GM19467 (cell line): Measurements from ENCODE around the gene DCST2.
A peak's percentile ranks its signal among the peaks of the same experiment; 100 is the strongest.

Experiments used
- ATAC-seq: cut with Tn5 transposase; IDR thresholded peaks from one replicate; pipeline ENCODE4 v1.9.1; 2021; ENCODE audit warnings: mild to moderate bottlenecking, moderate library complexity; ENCODE audit not compliant: unreplicated experiment

Gene DCST2

GRCh38 chr1:155030243-155030795 lies 3.3 kb downstream of the DCST2 start:
- no peak for ATAC-seq

GRCh38 chr1:155029513-155030242 lies 3.9 kb downstream of the DCST2 start:
- ATAC-seq: no peak

GRCh38 chr1:155026588-155026987 lies 7.0 kb downstream of the DCST2 start:
- ATAC-seq: no peak

- no peak for ATAC-seq
Measured at GRCh38 chr1:155026154-155026553, 7.4 kb downstream of the DCST2 start.

- no peak for ATAC-seq
Measured at GRCh38 chr1:155024315-155024714, 9.3 kb downstream of the DCST2 start.

- ATAC-seq: no peak
Measured at GRCh38 chr1:155023627-155024026, 10.0 kb downstream of the DCST2 start.

- no peak for ATAC-seq
Measured at GRCh38 chr1:155022927-155023236, 10.7 kb downstream of the DCST2 start.

- no peak for ATAC-seq
Measured at GRCh38 chr1:155022136-155022926, 11.2 kb downstream of the DCST2 start.

GRCh38 chr1:155019377-155020245 lies 14.0 kb downstream of the DCST2 start:
- ATAC-seq: no peak

GRCh38 chr1:155018617-155019348 lies 14.8 kb downstream of the DCST2 start:
- ATAC-seq: no peak

- ATAC-seq: no peak
Measured at GRCh38 chr1:155017946-155018316, 15.7 kb downstream of the DCST2 start.

GRCh38 chr1:155017041-155017945 lies 16.3 kb downstream of the DCST2 start:
- ATAC-seq: peak; percentile 65

- no peak for ATAC-seq
Measured at GRCh38 chr1:155016231-155016831, 17.2 kb downstream of the DCST2 start.

GRCh38 chr1:155015527-155016230 lies 17.9 kb downstream of the DCST2 start:
- ATAC-seq: no peak

GRCh38 chr1:155014709-155015508 lies 18.7 kb downstream of the DCST2 start:
- no peak for ATAC-seq

- no peak for ATAC-seq
Measured at GRCh38 chr1:155013632-155014031, 19.9 kb downstream of the DCST2 start.

GRCh38 chr1:155012776-155013602 lies 20.6 kb downstream of the DCST2 start:
- no peak for ATAC-seq
